GM21576 (cell line): ENCODE data around the gene ATP6V1B1.
"Not testable (repeated sequence)": the region's sequence is repeated elsewhere in the genome, so short reads cannot be mapped to it uniquely, and the experiment has no call there.

Experiments
- ATAC-seq: cut with Tn5 transposase; IDR thresholded peaks from one replicate; pipeline ENCODE4 v1.9.1; 2021; ENCODE audit warnings: mild to moderate bottlenecking, moderate library complexity; ENCODE audit not compliant: unreplicated experiment

Gene ATP6V1B1

GRCh38 chr2:70987386-70987785, 51.7 kb downstream of the ATP6V1B1 start:
- no peak for ATAC-seq

GRCh38 chr2:70988151-70988550, 52.5 kb downstream of the ATP6V1B1 start:
- no peak for ATAC-seq

GRCh38 chr2:70988726-70989648, 53.3 kb downstream of the ATP6V1B1 start:
- no peak for ATAC-seq

GRCh38 chr2:70990216-70990615, 54.5 kb downstream of the ATP6V1B1 start:
- ATAC-seq: no peak

GRCh38 chr2:70991142-70991541, 55.4 kb downstream of the ATP6V1B1 start:
- ATAC-seq: no peak

GRCh38 chr2:70991742-70992141, 56.0 kb downstream of the ATP6V1B1 start:
- no peak for ATAC-seq

GRCh38 chr2:70992945-70993853, 57.5 kb downstream of the ATP6V1B1 start:
- no peak for ATAC-seq

GRCh38 chr2:70994009-70994698, 58.5 kb downstream of the ATP6V1B1 start:
- ATAC-seq: peak; percentile 25

- ATAC-seq: peak; percentile 94
Observed at GRCh38 chr2:70994699-70995425, 59.2 kb downstream of the ATP6V1B1 start, which contains the start of gene TEX261. Gene TEX261 (minus strand): TSS chr2:70994873. CDS start chr2:70994757, 116 bp downstream.

GRCh38 chr2:70995426-70995729, 59.7 kb downstream of the ATP6V1B1 start:
- peak; percentile 51 for ATAC-seq

- ATAC-seq: not testable (repeated sequence)
Observed at GRCh38 chr2:70998885-70999284, 63.2 kb downstream of the ATP6V1B1 start.

GRCh38 chr2:70999362-70999761, 63.7 kb downstream of the ATP6V1B1 start:
- ATAC-seq: no peak

GRCh38 chr2:70999931-71000330, 64.2 kb downstream of the ATP6V1B1 start:
- ATAC-seq: not testable (repeated sequence)

- ATAC-seq: peak; percentile 94
Observed at GRCh38 chr2:71000780-71001591, 65.3 kb downstream of the ATP6V1B1 start.

- no peak for ATAC-seq
Observed at GRCh38 chr2:71001592-71001927, 65.9 kb downstream of the ATP6V1B1 start.

GRCh38 chr2:71001981-71002570, 66.4 kb downstream of the ATP6V1B1 start:
- no peak for ATAC-seq

- no peak for ATAC-seq
Observed at GRCh38 chr2:71003396-71003795, 67.7 kb downstream of the ATP6V1B1 start.

GRCh38 chr2:71003966-71004755, 68.5 kb downstream of the ATP6V1B1 start:
- ATAC-seq: no peak
